ENCODE data around the gene RIPK3.

Gene RIPK3

GRCh38 chr14:24300326-24300980 lies 39.3 kb downstream of the RIPK3 start:
- DNase-seq, result no peak

GRCh38 chr14:24299255-24300191 lies 40.3 kb downstream of the RIPK3 start, which contains the start of the genes DHRS1 and NOP9:
DHRS1 (minus strand) TSS chr14:24299780; CDS start chr14:24299106, 674 bp downstream.
NOP9 (plus strand) TSS chr14:24299850; CDS start chr14:24299955, 105 bp downstream.
- DNase-seq, result peak; percentile 93 to 95

GRCh38 chr14:24298892-24299254 lies 40.9 kb downstream of the RIPK3 start:
- no peak for DNase-seq

GRCh38 chr14:24297190-24297964 lies 42.4 kb downstream of the RIPK3 start:
- DNase-seq, result no peak

- DNase-seq, result peak; percentile 74 to 79
These were observed 43.2 kb downstream of the RIPK3 start for GRCh38 chr14:24296341-24297157.

GRCh38 chr14:24293525-24293924 lies 46.3 kb downstream of the RIPK3 start:
- DNase-seq, result no peak

- no peak for DNase-seq
These were observed 47.5 kb downstream of the RIPK3 start for GRCh38 chr14:24292118-24292807.

- no peak for DNase-seq
These were observed 48.2 kb downstream of the RIPK3 start for GRCh38 chr14:24291446-24292117.

GRCh38 chr14:24290746-24291145 lies 49.0 kb downstream of the RIPK3 start:
- no peak for DNase-seq

- peak; percentile 61 to 69 for DNase-seq
These were observed 50.0 kb downstream of the RIPK3 start for GRCh38 chr14:24289649-24290280.

GRCh38 chr14:24286996-24287395 lies 52.8 kb downstream of the RIPK3 start:
- DNase-seq, result no peak

All from stimulated activated CD4-positive, alpha-beta T cell treated with anti-CD3 and anti-CD28 coated beads, Interleukin-2, amount 100 ng/mL, for 24 hours (primary cell).